ENCODE measurements around the gene GPX5.
"Not testable (repeated sequence)": the region's sequence is repeated elsewhere in the genome, so short reads cannot be mapped to it uniquely, and the experiment has no call there.

GPX5 gene

GRCh38 chr6:28512387-28512786 is 13.3 kb upstream of the GPX5 start:
- DNase-seq (ENCODE audit: low read depth in 1 of 2, low spot score in 1 of 2) = not testable (repeated sequence)

GRCh38 chr6:28515676-28516075 is 10.0 kb upstream of the GPX5 start, which contains the start of gene GPX6:
GPX6 (minus strand) TSS chr6:28515793; CDS start chr6:28515743, 50 bp downstream.
- no peak for DNase-seq (ENCODE audit: low read depth in 1 of 2, low spot score in 1 of 2)

- no peak for DNase-seq (ENCODE audit: low read depth in 1 of 2, low spot score in 1 of 2)
These were observed 7.7 kb upstream of the GPX5 start for GRCh38 chr6:28517964-28518363.

- no peak for DNase-seq (ENCODE audit: low read depth in 1 of 2, low spot score in 1 of 2)
These were observed 3.0 kb upstream of the GPX5 start for GRCh38 chr6:28522594-28523240.

- no peak for DNase-seq (ENCODE audit: low read depth in 1 of 2, low spot score in 1 of 2)
These were observed 2.4 kb upstream of the GPX5 start for GRCh38 chr6:28523241-28523622.

GRCh38 chr6:28530777-28531176 is 5.1 kb downstream of the GPX5 start:
- no peak for DNase-seq (ENCODE audit: low read depth in 1 of 2, low spot score in 1 of 2)

GRCh38 chr6:28531479-28532128 is 5.9 kb downstream of the GPX5 start:
- no peak for DNase-seq (ENCODE audit: low read depth in 1 of 2, low spot score in 1 of 2)

GRCh38 chr6:28534306-28534705 is 8.6 kb downstream of the GPX5 start:
- DNase-seq (ENCODE audit: low read depth in 1 of 2, low spot score in 1 of 2) = no peak

- DNase-seq (ENCODE audit: low read depth in 1 of 2, low spot score in 1 of 2) = no peak
These were observed 9.2 kb downstream of the GPX5 start for GRCh38 chr6:28534875-28535274.

GRCh38 chr6:28537065-28537464 is 11.4 kb downstream of the GPX5 start:
- no peak for DNase-seq (ENCODE audit: low read depth in 1 of 2, low spot score in 1 of 2)

- peak in 1 of 2 donors; percentile 22 for DNase-seq (ENCODE audit: low read depth in 1 of 2, low spot score in 1 of 2)
These were observed 11.9 kb downstream of the GPX5 start for GRCh38 chr6:28537509-28538140.

- no peak for DNase-seq (ENCODE audit: low read depth in 1 of 2, low spot score in 1 of 2)
These were observed 16.3 kb downstream of the GPX5 start for GRCh38 chr6:28541996-28542395.

- DNase-seq (ENCODE audit: low read depth in 1 of 2, low spot score in 1 of 2) = peak; percentile 12 to 67
These were observed 17.0 kb downstream of the GPX5 start for GRCh38 chr6:28542440-28543296.

- peak in 1 of 2 donors; percentile 4 for DNase-seq (ENCODE audit: low read depth in 1 of 2, low spot score in 1 of 2)
These were observed 18.2 kb downstream of the GPX5 start for GRCh38 chr6:28543651-28544610.

GRCh38 chr6:28545955-28546354 is 20.3 kb downstream of the GPX5 start:
- DNase-seq (ENCODE audit: low read depth in 1 of 2, low spot score in 1 of 2) = no peak

- not testable (repeated sequence) for DNase-seq (ENCODE audit: low read depth in 1 of 2, low spot score in 1 of 2)
These were observed 21.3 kb downstream of the GPX5 start for GRCh38 chr6:28547003-28547402.

GRCh38 chr6:28551891-28552666 is 26.4 kb downstream of the GPX5 start:
- no peak for DNase-seq (ENCODE audit: low read depth in 1 of 2, low spot score in 1 of 2)

GRCh38 chr6:28553384-28553985 is 27.8 kb downstream of the GPX5 start:
- DNase-seq (ENCODE audit: low read depth in 1 of 2, low spot score in 1 of 2) = no peak

Measured in activated CD4-positive, alpha-beta T cell treated with anti-CD3 and anti-CD28 coated beads, Interleukin-2, amount 50 U/mL, for 24 hours (primary cell).